ENCODE results near the gene KCNB1.

Gene KCNB1

DNA sequence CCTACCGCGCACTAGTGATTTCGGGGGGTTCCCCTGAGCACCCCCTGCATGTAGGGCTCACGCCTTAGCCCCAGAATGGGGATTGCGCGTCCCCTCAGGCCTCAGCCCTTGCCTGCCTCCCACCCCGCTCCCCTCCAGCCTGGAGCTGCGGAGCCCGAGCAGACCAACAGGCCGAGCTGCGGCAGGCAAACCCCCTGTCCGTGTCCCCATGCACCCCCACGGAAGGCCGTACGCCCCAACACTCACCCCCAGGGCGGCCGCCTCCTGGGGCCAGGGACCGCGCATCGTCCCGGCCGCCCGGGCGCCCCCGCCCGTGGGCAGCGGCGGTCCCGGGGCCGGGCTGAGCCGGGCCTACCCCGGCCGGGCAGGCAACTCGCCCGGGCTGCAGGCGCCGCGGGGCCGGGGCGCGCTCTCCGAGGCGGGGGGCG lies 1.2 kb upstream of the KCNB1 start:
- peaks cover 10% of the 10 kb centered on the region for H3K4me1 Mint-ChIP-seq (ENCODE audit: low read depth)
- H3K9me3 Mint-ChIP-seq = no peaks in the 10 kb centered on the region
- H3K36me3 Mint-ChIP-seq (ENCODE audit: low read depth) = no peaks in the 10 kb centered on the region
- peaks cover 72% of the 10 kb centered on the region for H3K27me3 Mint-ChIP-seq
- H3K27ac Mint-ChIP-seq = no peak overlapping the region
- peak overlapping the region; percentile 67 for H3K4me3 Mint-ChIP-seq

DNA sequence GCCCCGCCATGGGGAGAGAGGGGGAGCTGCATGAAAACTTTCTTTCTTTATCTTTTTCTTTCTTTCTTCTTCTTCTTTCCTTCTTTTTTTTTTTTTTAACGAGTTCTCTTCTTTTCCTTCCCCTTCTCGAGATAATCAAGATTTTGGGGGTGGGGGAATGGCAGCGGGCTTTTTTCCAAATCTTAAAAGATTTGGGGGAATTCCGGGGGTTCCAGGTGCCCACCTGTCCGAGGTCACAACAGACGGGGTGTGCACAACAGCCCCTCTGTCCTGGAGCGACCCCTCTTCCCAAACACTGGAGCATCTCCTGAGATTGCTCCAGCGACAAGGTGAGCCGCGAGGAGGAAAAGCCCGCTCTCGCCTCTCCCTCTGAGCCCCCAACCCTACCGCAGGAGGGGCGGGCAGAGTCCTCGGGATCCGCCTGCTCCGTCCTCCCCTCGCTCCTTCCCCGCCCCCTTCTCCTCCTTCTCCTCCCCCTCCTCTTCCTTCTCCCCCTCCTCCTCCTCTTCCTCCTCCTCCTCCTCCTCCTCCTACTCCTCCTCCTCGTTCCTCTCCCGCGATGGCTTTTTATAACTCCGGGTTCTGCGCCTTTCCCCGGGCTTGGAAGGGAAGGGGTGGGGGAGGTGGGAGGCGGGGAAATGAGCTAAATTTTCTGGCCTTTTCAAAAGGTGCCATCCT lies 689 bp upstream of the KCNB1 start:
- no peaks in the 10 kb centered on the region for H3K36me3 Mint-ChIP-seq (ENCODE audit: low read depth)
- peaks cover 10% of the 10 kb centered on the region for H3K4me1 Mint-ChIP-seq (ENCODE audit: low read depth)
- peaks cover 77% of the 10 kb centered on the region for H3K27me3 Mint-ChIP-seq
- H3K4me3 Mint-ChIP-seq = no peak overlapping the region
- no peaks in the 10 kb centered on the region for H3K9me3 Mint-ChIP-seq
- H3K27ac Mint-ChIP-seq = no peak overlapping the region

GRCh38 chr20:49482173-49482572 lies 295 bp downstream of the KCNB1 start:
- Mint-ChIP-seq H3K4me3 (no peak overlapping the region), H3K27me3 (peaks cover 79% of the 10 kb centered on the region), H3K4me1 (ENCODE audit: low read depth) (peaks cover 10% of the 10 kb centered on the region), H3K9me3 (no peaks in the 10 kb centered on the region), H3K27ac (no peak overlapping the region), H3K36me3 (ENCODE audit: low read depth) (no peaks in the 10 kb centered on the region)

DNA sequence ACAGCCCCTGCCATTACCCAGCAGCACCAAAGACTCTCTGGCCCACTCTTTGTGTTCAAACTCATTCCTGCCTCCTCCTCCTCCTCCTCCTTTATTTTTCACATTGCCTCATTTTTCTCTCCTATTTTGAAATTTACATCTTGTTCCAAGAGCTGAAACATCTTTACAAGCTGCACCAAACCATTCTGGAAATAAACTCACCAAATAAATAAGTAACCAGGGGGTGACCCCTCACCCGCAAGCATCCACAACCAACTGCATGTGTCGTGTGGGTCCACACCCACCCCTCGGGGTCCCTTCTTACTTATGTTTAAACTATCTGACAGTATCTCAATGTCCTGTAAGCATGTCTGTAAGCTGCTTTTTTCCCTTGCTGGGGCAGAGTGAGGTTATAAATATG lies 1.4 kb downstream of the KCNB1 start:
- no peaks in the 10 kb centered on the region for H3K36me3 Mint-ChIP-seq (ENCODE audit: low read depth)
- H3K9me3 Mint-ChIP-seq = no peaks in the 10 kb centered on the region
- H3K27me3 Mint-ChIP-seq = peaks cover 76% of the 10 kb centered on the region
- H3K4me1 Mint-ChIP-seq (ENCODE audit: low read depth) = peaks cover 10% of the 10 kb centered on the region
- H3K4me3 Mint-ChIP-seq = no peak overlapping the region
- H3K27ac Mint-ChIP-seq = no peak overlapping the region

GRCh38 chr20:49480236-49480635 lies 2.2 kb downstream of the KCNB1 start:
- no peak overlapping the region for H3K27ac Mint-ChIP-seq
- H3K36me3 Mint-ChIP-seq (ENCODE audit: low read depth) = no peaks in the 10 kb centered on the region
- H3K27me3 Mint-ChIP-seq = peaks cover 76% of the 10 kb centered on the region
- peaks cover 10% of the 10 kb centered on the region for H3K4me1 Mint-ChIP-seq (ENCODE audit: low read depth)
- H3K4me3 Mint-ChIP-seq = no peak overlapping the region
- H3K9me3 Mint-ChIP-seq = no peaks in the 10 kb centered on the region

- Mint-ChIP-seq H3K9me3 (no peaks in the 10 kb centered on the region), H3K27me3 (peaks cover 79% of the 10 kb centered on the region), H3K27ac (no peak overlapping the region), H3K4me1 (ENCODE audit: low read depth) (peaks cover 8% of the 10 kb centered on the region), H3K36me3 (ENCODE audit: low read depth) (no peaks in the 10 kb centered on the region), H3K4me3 (no peak overlapping the region)
Observed at GRCh38 chr20:49479785-49480184, 2.7 kb downstream of the KCNB1 start.

DNA sequence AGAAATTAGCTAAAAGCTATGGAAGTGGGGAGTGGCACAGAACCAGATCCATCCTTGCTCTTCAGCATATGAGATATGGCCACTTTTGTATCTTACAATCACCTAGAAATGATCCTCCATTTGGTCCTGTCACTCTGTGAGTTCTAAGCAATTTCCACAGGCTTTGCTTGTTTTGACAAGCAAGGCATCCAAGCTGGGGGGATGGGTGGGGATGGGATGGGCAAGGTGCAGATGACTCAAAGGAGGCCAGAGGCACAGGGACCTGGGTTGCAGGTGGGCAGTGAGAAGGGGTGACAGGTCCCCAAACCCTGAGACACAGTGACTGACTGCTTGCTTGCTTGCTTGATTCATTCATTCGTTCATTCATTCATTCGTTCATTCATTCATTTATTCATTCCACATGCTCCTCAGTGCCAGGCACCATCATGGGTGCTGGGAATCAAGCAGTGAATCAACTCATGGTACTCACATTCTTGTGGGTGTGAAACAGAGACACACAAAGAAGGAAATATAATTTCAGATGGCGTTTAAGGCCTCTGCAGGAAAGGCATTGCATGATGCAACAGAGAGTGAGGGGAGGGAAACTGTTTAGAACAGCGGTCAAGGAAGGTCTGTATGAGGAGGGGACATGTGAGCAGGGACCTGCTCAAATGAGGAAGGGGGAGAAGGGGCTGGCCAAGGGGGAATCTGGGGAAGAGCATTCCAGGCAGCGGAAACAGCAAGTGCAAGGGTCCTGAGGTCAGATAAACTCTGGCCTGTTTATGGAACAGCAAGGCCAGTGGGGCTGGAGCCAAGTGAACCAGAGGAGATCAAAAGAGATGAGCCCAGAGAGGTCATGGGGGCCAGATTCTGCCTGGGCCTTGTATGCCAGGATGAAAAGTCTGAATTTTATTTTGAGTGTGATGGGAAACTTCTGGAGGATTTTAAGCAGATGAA lies 3.4 kb downstream of the KCNB1 start:
- Mint-ChIP-seq H3K4me1 (ENCODE audit: low read depth) (peaks cover under 1% of the 10 kb centered on the region), H3K27ac (no peak overlapping the region), H3K36me3 (ENCODE audit: low read depth) (no peaks in the 10 kb centered on the region), H3K9me3 (no peaks in the 10 kb centered on the region), H3K4me3 (no peak overlapping the region), H3K27me3 (peaks cover 73% of the 10 kb centered on the region)

- Mint-ChIP-seq H3K4me3 (no peak overlapping the region), H3K9me3 (no peaks in the 10 kb centered on the region), H3K27ac (no peak overlapping the region), H3K4me1 (ENCODE audit: low read depth) (no peaks in the 10 kb centered on the region), H3K27me3 (peaks cover 72% of the 10 kb centered on the region), H3K36me3 (ENCODE audit: low read depth) (no peaks in the 10 kb centered on the region)
Observed at GRCh38 chr20:49478266-49478665, 4.2 kb downstream of the KCNB1 start.

DNA sequence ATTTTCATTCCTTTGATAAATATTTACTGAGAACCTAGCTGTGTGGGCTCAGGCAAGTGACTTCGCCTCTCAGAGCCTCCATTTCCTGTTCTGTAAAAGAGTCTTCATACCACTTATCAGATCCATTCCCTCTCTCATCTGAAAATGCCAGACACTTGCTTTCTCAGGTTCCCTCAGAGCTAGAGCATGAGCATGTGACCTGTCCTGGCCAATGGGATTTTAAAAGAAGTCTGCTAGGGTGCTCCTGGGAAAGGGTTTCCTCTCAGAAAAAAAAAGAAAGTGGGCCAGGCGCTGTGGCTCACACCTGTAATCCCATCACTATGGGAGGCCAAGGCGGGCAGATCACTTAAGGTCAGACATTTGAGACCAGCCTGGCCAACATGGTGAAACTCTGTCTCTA lies 5.3 kb downstream of the KCNB1 start:
- Mint-ChIP-seq H3K4me3 (no peak overlapping the region), H3K27ac (no peak overlapping the region), H3K4me1 (ENCODE audit: low read depth) (no peaks in the 10 kb centered on the region), H3K27me3 (peaks cover 70% of the 10 kb centered on the region), H3K36me3 (ENCODE audit: low read depth) (no peaks in the 10 kb centered on the region), H3K9me3 (no peaks in the 10 kb centered on the region)

DNA sequence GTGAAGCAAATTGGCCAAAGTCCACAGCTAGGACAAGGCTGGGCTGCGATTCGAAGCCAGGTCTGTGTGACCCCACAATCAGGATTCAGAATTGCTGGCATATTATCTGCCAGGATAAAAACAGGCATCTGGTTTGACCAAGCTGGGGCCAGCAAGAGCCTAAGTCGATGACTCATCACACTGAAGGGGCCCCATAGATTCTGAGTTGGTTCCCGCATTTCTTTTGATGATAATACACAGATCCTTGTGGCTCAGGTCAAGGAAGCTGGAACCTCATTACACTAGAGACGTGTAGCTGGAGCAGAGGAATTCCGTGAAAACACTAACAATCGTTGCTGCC lies 6.5 kb downstream of the KCNB1 start:
- Mint-ChIP-seq H3K27me3 (peaks cover 61% of the 10 kb centered on the region), H3K4me3 (no peak overlapping the region), H3K4me1 (ENCODE audit: low read depth) (no peaks in the 10 kb centered on the region), H3K27ac (no peak overlapping the region), H3K9me3 (no peaks in the 10 kb centered on the region), H3K36me3 (ENCODE audit: low read depth) (no peaks in the 10 kb centered on the region)

DNA sequence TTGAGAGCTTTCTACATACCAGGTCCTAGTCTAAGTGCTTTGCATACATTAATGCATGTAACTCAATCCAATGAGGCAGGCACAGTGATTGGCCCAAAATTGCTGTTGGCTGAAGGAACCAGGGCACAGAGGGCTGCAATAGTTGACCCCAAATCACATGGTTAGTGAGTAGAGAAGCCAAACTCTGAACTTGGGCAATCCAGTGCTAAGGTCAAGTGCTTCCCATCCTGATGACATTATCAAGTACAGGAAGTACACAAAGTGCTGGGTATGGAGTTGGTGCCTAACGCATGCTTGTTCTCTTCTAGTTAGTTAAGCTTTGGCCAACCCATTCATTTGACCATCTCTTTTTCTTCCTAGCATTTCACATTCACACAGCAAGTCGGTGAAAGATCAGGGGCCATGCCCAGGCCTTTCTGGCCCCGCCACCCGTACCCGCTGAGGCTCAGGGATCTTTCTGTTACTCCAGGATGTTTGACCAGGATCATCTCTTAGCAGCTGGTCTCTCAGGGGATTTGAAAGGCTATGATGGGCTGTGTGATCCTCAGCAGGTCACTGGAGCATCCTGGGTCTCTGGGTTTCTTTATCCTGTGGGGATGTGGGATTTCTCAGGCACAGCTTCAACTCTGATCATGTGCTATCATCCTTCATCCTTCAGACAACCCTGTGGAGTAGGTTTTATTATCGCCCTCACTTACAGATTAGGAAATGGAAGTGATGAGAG lies 7.0 kb downstream of the KCNB1 start:
- Mint-ChIP-seq H3K4me1 (ENCODE audit: low read depth) (no peaks in the 10 kb centered on the region), H3K27me3 (peaks cover 60% of the 10 kb centered on the region), H3K36me3 (ENCODE audit: low read depth) (no peaks in the 10 kb centered on the region), H3K27ac (no peak overlapping the region), H3K9me3 (no peaks in the 10 kb centered on the region), H3K4me3 (no peak overlapping the region)

DNA sequence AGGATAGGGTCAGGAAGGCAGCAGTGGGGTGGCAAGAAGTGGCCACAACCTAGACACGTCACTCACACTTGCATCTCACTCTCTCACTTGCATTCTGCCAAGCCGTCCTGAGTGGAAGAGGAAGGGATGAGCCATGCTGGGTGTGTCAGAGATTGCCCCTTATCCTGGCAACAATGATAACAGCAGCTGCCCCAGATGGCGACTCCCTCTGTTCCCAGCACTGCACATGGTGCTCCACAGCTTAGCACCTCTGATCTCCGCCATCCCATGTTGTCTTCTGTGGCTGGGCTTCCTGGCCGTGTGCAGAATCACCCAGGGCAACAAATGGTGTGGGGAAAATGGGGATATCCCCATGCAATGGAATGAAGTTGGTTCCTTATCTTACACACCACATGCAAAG lies 11.1 kb downstream of the KCNB1 start:
- H3K4me1 Mint-ChIP-seq (ENCODE audit: low read depth) = no peaks in the 10 kb centered on the region
- H3K9me3 Mint-ChIP-seq = no peaks in the 10 kb centered on the region
- H3K36me3 Mint-ChIP-seq (ENCODE audit: low read depth) = no peaks in the 10 kb centered on the region
- H3K4me3 Mint-ChIP-seq = no peak overlapping the region
- H3K27ac Mint-ChIP-seq = no peak overlapping the region
- H3K27me3 Mint-ChIP-seq = peaks cover 51% of the 10 kb centered on the region

DNA sequence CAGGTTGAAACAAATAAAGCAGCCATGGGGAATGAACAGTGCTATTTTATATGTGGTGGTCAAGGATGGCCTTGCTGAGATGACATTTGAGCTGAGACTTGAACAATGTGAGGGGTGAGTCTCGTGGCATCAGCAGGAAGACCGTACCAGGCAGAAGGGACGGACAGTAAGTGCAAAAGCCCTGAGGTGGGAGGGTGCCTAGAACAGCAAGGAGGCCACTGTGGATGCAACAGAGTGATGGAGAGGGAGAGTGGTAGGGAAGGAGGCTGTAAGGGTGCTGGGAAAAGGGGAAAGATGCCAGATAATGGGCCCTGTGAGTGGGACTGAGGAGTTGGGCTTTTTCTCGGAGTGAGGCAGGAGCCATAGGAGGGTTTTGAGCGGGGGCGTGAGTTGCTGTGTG lies 11.5 kb downstream of the KCNB1 start:
- peaks cover 46% of the 10 kb centered on the region for H3K27me3 Mint-ChIP-seq

DNA sequence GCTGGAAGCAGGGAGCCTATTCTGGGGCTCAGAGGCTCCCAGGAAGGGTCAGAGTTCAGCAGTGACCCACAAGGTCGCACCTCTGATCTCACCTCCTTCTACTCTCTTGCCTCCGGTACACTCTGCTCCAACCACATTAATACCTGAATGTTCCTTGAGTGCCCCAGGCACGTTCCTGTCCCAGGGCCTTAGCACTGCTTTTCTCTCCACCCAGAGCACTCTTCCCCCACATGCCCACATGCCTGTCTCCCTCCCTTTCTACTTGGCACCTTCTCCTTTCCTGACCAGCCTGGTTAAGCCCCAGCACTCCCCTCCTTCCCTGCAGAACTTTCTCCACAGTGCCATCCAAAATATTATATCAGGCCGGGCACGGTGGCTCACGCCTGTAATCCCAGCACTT lies 13.4 kb downstream of the KCNB1 start:
- H3K4me3 Mint-ChIP-seq = no peak overlapping the region
- no peaks in the 10 kb centered on the region for H3K36me3 Mint-ChIP-seq (ENCODE audit: low read depth)
- no peaks in the 10 kb centered on the region for H3K4me1 Mint-ChIP-seq (ENCODE audit: low read depth)
- no peaks in the 10 kb centered on the region for H3K9me3 Mint-ChIP-seq
- H3K27me3 Mint-ChIP-seq = peaks cover 34% of the 10 kb centered on the region
- H3K27ac Mint-ChIP-seq = no peak overlapping the region

More for the DNA sequence above, 11.5 kb downstream of the KCNB1 start:
- no peaks in the 10 kb centered on the region for H3K9me3 Mint-ChIP-seq
- no peaks in the 10 kb centered on the region for H3K4me1 Mint-ChIP-seq (ENCODE audit: low read depth)
- H3K36me3 Mint-ChIP-seq (ENCODE audit: low read depth) = no peaks in the 10 kb centered on the region
- H3K27ac Mint-ChIP-seq = no peak overlapping the region
- no peak overlapping the region for H3K4me3 Mint-ChIP-seq

DNA sequence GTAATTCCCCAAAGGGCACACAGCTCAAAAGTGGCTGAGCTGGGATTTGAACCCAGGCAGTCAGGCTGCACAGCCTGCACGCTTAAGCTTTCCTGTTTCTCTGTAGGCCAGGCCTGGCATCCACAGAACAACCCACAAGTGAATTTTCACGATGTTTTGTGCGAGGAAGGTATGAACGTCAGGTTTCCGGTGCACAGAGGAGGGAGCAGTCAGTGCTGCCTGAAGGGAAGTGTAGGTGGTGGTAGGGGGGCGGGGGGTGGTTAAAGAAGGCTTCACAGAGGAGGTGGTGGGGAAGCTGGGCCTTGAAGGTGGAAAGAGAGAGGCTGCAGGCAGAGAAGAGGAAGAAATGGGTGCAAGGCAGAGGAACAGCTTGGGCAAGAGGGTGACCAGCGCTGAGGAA lies 14.1 kb downstream of the KCNB1 start:
- H3K9me3 Mint-ChIP-seq = no peaks in the 10 kb centered on the region
- no peaks in the 10 kb centered on the region for H3K36me3 Mint-ChIP-seq (ENCODE audit: low read depth)
- H3K27ac Mint-ChIP-seq = no peak overlapping the region
- no peaks in the 10 kb centered on the region for H3K4me1 Mint-ChIP-seq (ENCODE audit: low read depth)
- peaks cover 34% of the 10 kb centered on the region for H3K27me3 Mint-ChIP-seq
- no peak overlapping the region for H3K4me3 Mint-ChIP-seq
